Activated CD8-positive, alpha-beta memory T cell treated with anti-CD3 and anti-CD28 coated beads for 4 hours (primary cell): ENCODE data around the gene CRYZ.
"Not testable (repeated sequence)": the region's sequence is repeated elsewhere in the genome, so short reads cannot be mapped to it uniquely, and the experiment has no call there.

ENCODE experiments used
- DNase-seq, 2 donors: peaks; one replicate each; pipeline ENCODE4 v3.0.0-alpha.2; 2020; ENCODE audit warnings: low read depth in 2 of 2

Gene CRYZ

DNA sequence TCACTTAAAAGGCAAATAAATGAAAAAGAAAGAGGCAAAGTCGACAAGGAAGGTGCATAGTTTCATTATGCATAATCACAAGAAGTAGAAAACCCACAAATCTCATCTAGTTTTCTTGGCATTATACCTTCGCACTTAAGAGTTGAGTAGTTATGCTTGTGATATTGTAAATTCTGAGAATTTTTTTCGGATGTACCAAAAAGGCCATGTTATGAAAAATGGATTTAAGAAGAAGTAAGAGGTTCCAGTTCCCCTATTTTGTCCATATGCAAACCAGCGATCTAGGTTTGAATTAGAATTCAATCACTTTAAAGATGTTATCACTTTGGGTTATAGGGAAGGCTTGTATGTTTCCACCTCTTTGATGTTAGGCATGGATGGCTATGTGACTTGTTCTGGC, 51.4 kb downstream of the CRYZ start:
- DNase-seq = no peak

DNA sequence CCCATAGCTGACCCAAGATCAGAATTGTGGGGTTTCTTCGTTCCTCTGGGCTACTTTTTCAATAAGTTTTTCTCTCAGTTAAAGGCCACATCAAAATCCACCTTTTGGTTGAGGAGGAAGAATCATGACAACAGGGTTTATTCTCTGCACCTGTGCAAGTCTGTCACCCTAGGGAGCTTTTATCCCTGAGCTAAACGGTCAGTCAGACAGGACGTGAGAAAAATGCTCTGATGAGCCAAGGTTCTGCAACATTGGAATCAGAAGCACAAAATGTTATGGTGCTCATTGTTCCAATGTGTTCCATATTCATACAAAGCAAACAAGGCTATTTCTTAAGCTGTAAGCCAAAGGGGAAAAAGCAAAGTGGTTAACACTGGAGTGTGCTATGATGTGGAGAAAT, 51.8 kb downstream of the CRYZ start:
- DNase-seq = no peak

DNA sequence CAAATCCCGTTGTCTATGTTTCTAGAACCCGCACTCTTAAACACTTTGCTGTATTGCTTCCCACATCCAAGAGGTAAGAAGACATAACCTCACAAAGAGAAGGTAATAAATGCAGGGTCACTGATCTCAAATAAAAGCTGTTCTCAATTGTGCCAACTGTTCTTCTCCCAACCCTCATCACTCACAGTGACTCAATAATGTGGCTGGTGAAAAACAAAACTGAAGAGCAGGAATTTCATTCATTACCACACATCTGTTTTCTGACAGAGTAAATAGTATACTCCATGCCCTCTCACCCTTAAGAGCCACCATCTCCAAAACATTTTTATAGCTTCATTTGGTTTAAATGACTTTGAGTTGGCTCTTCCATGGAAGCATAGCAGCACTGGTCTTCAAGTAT, 53.0 kb downstream of the CRYZ start:
- no peak for DNase-seq

DNA sequence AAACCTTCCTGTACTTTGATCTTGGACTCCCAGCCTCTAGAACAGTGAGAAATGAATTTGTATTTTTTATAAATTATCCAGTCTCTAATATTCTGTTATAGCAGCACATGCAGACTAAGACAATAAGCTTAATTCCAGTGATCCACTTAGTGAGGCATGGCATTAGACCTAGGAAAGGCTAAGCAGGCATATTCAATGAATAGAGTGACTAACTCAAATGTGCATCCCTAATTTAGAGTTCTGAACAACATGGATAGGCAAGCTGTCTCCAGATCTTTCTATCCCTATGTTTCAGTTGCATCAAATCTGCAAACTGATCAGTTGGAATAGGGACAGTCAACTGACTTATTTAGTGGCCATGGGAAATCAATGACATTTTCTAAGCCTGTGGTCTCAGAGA, 54.9 kb downstream of the CRYZ start:
- DNase-seq = no peak

DNA sequence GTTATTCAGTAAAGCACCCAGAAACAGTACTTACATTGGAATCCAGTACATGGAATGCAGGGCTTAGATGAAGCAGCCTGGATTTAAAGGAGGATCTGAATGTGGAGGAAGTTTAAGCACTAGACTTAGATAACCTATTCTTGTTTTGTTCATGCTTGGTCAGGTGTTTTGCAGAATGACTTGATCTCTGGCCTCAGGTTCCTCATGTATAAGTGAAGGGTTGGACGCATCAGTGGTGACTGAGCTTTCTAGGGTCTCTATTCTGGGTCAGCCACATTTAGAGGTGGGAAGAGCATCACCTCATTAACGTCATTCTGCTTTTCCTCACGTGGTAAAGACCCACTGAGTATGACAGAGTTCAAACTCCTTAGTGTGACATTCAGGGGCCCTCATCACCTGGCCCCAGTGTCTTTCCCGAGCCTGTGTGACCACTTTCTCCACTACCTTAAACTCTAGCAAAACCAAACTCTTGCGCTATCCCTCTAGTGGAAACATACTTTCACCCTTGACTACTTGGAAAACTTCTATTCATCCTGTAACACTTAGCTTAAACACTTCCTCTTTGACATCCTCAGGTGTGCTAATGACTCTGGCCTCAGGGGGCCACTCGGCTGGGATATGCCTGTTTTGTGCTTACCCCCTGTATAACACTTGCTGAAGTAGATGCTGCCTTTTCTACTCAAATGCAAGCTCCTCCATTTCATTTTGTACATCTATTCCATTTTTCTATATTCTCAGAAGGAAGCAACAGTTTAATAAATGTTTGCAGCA, 58.4 kb downstream of the CRYZ start:
- no peak for DNase-seq

DNA sequence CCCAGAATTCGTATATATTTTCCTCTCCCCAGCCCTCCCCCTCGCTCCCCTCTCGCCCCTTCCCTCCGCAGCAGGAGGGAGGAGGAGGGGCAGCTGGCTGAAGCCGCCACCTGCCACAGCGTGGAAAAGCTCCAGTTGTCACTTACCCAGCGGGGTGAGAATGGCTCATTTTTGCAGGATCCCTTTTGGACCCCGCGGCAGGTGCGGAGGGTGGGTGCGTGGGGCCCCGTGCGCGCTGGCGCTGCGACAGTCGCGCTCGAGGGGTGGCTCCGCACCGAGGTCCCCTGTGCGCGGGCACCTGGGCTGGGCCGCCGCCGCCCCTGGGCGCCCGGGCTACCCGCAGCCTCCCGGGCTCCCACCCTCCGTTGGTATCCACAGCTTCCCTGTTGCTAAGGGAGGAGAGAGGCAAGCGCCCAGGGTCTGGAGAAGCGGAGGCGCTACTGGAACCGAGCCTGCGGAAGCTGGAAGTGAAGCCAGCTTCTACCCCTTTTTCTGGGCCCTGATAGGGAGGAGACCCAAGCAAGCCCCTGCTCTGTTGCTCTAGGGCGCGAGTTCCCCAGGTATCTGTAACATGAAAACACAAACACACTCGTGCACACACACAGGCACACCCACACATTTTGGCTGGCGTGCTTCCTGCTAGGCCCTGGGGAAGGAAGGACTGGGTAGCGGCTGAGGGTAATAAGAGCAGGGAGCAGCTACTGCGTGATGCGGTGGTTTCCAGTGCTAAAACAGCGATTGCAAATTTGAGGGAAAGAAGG, 59.3 kb downstream of the CRYZ start, which contains the start of gene ERICH3:
TSS of gene ERICH3 (minus strand) at position 442 of the 761 bp plus-strand sequence. CDS start at position 169, 273 bp downstream.
- DNase-seq = no peak

DNA sequence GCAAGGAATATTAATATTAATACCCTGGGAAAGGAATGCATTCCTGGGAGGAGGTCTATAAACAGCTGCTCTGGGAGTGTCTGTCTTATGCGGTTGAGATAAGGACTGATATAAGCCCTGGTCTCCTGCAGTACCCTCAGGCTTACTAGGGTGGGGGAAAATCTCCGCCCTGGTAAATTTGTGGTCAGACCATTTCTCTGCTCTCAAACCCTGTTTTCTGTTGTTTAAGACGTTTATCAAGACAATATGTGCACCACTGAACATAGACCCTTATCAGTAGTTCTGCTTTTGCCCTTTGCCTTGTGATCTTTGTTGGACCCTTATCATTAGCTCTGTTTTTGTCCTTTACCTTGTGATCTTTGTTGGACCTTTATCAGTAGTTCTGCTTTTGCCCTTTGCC, 62.0 kb downstream of the CRYZ start:
- DNase-seq = not testable (repeated sequence)
